HG03139 (cell line): ENCODE results near the gene BAX.

ENCODE experiments used
- ATAC-seq: cut with Tn5 transposase; IDR thresholded peaks from one replicate; pipeline ENCODE4 v1.9.1; 2021; ENCODE audit not compliant: unreplicated experiment

BAX gene

GRCh38 chr19:48961673-48962028 lies 7.0 kb downstream of the BAX start:
- no peak for ATAC-seq

GRCh38 chr19:48962029-48962848 lies 7.6 kb downstream of the BAX start:
- ATAC-seq, result no peak

GRCh38 chr19:48962849-48963165 lies 8.1 kb downstream of the BAX start:
- ATAC-seq, result no peak

GRCh38 chr19:48963371-48964204 lies 8.9 kb downstream of the BAX start:
- no peak for ATAC-seq

- ATAC-seq, result no peak
Observed at GRCh38 chr19:48964205-48965039, 9.7 kb downstream of the BAX start.

GRCh38 chr19:48965040-48965805 lies 10.5 kb downstream of the BAX start, which contains the start of gene FTL:
Gene FTL, plus strand, starts transcription at chr19:48965309. Its CDS starts 199 bp downstream, at chr19:48965508.
- ATAC-seq, result peak; percentile 47

GRCh38 chr19:48965806-48966540 lies 11.3 kb downstream of the BAX start:
- peak; percentile 14 for ATAC-seq

- ATAC-seq, result no peak
Observed at GRCh38 chr19:48966541-48967345, 12.1 kb downstream of the BAX start.

GRCh38 chr19:48967346-48968178 lies 12.9 kb downstream of the BAX start:
- ATAC-seq, result no peak

- ATAC-seq, result no peak
Observed at GRCh38 chr19:48968179-48968661, 13.5 kb downstream of the BAX start.

GRCh38 chr19:48968813-48969218 lies 14.1 kb downstream of the BAX start:
- ATAC-seq, result no peak

GRCh38 chr19:48969276-48970138 lies 14.8 kb downstream of the BAX start:
- no peak for ATAC-seq

GRCh38 chr19:48970139-48970766 lies 15.6 kb downstream of the BAX start:
- no peak for ATAC-seq

GRCh38 chr19:48970923-48971395 lies 16.3 kb downstream of the BAX start:
- no peak for ATAC-seq

GRCh38 chr19:48975947-48976847 lies 21.5 kb downstream of the BAX start:
- ATAC-seq, result no peak
